OCI-LY7 (cell line): ENCODE results near the gene GPRASP2. TPM values are rescaled to one million over a fixed set of nuclear protein-coding genes. Genes with fewer than 3 reads are reported as not detected.

ENCODE experiments used
- BruUV-seq: library from RNA; stranded (reverse); fragments of 400-500 nt; replicated peaks from 2 replicates; lab custom pipeline; 2021; lab: Mats Ljungman, UMichigan
- CTCF ChIA-PET: fragments of 300-600 bp; sonication (Branson Sonifier 250); formaldehyde crosslinking; loops from one replicate; lab custom pipeline; 2022; ENCODE audit warnings: antibody characterized with exemption; ENCODE audit not compliant: unreplicated experiment; lab: Charles Lee
- POLR2A ChIA-PET: fragments of 300-600 bp; sonication (Branson Sonifier 250); formaldehyde crosslinking; loops from one replicate; lab custom pipeline; 2022; ENCODE audit warnings: antibody characterized with exemption; lab: Charles Lee
- DNase-seq: peaks from one replicate; pipeline ENCODE4 v3.0.0-alpha.2; 2015; ENCODE audit warnings: low spot score
- H2AFZ ChIP-seq: fragments of 200-600 bp; sonication (generic), shearing (Covaris generic); 2 replicates; pipeline ENCODE4 v1.6.1; 2014; ENCODE audit warnings: mild to moderate bottlenecking, antibody characterized with exemption, low read length, moderate library complexity
- H3K27ac ChIP-seq: fragments of 200-600 bp; sonication (generic); 2 replicates; pipeline ENCODE4 v1.5.1; 2014; ENCODE audit warnings: mixed run types, low read depth, mild to moderate bottlenecking, moderate library complexity, low read length, inconsistent platforms; ENCODE audit not compliant: poor library complexity, severe bottlenecking
- H3K36me3 ChIP-seq: fragments of 200-600 bp; sonication (generic); 2 replicates; pipeline ENCODE4 v1.6.1; 2014; ENCODE audit warnings: mild to moderate bottlenecking, antibody characterized with exemption, low read length, moderate library complexity, mixed read lengths; ENCODE audit not compliant: insufficient read depth
- H3K4me1 ChIP-seq: fragments of 200-600 bp; sonication (generic); 2 replicates; pipeline ENCODE4 v1.5.1; 2014; ENCODE audit warnings: mild to moderate bottlenecking, low read length; ENCODE audit not compliant: insufficient read depth, poor library complexity, severe bottlenecking
- H3K4me2 ChIP-seq: fragments of 200-600 bp; sonication (generic); 2 replicates; pipeline ENCODE4 v1.6.1; 2014; ENCODE audit warnings: mild to moderate bottlenecking, low read length
- H3K4me3 ChIP-seq: fragments of 200-600 bp; sonication (generic); 2 replicates; pipeline ENCODE4 v1.5.1; 2014; ENCODE audit warnings: mild to moderate bottlenecking, low read depth, low read length; ENCODE audit not compliant: poor library complexity, severe bottlenecking
- H3K79me2 ChIP-seq: fragments of 200-600 bp; sonication (generic); 2 replicates; pipeline ENCODE4 v1.6.1; 2016; ENCODE audit warnings: low read depth, mild to moderate bottlenecking, low read length, moderate library complexity, mixed read lengths; ENCODE audit not compliant: insufficient read depth
- H3K9me2 ChIP-seq: fragments of 200-600 bp; sonication (generic); 2 replicates; pipeline ENCODE4 v1.6.1; 2016; ENCODE audit warnings: mild to moderate bottlenecking, low read length, mixed read lengths; ENCODE audit not compliant: insufficient read depth
- H3K9me3 ChIP-seq: fragments of 200-600 bp; sonication (generic); 2 replicates; pipeline ENCODE4 v1.6.1; 2014; ENCODE audit warnings: mild to moderate bottlenecking, mixed run types, low read length, mixed read lengths
- H4K20me1 ChIP-seq: fragments of 200-600 bp; sonication (generic); 2 replicates; pipeline ENCODE4 v1.6.1; 2014; ENCODE audit warnings: mild to moderate bottlenecking, antibody characterized with exemption, low read length, moderate library complexity, mixed read lengths; ENCODE audit not compliant: insufficient read depth
- EZH2phosphoT487 ChIP-seq: fragments of 200-600 bp; sonication (generic); IDR thresholded peaks from 2 replicates; pipeline ENCODE4 v1.6.1; 2018; ENCODE audit warnings: low read depth, borderline replicate concordance, mild to moderate bottlenecking, mixed run types, antibody characterized with exemption, low read length, moderate library complexity, mixed read lengths
- intact Hi-C: fragments of 100-400 bp; cut with micrococcal nuclease; formaldehyde crosslinking; loops from one replicate; pipeline ENCODE4 v1.10.0; 2022; ENCODE audit not compliant: unreplicated experiment
- total RNA-seq, 2 experiments: library from RNA; depleted of rRNA in 1 of 2; stranded (reverse); fragments of >200 nt in 1 of 2; shearing (Covaris generic) in 1 of 2; gene quantifications; 2 replicates each; pipeline ENCODE4 v1.2.3, GENCODE V29; 2014 to 2022
- TF ChIP-seq, protein P1 (sequence below): fragments of 200-600 bp; sonication (generic); conservative IDR thresholded peaks from 2 replicates; pipeline ENCODE4 v1.5.1; 2014; ENCODE audit warnings: mild to moderate bottlenecking, antibody characterized with exemption, low read length, moderate library complexity, mixed read lengths

Gene GPRASP2
- total RNA-seq, 2 experiments from 2014 or later: 0.28 TPM; not detected in 1

DNA sequence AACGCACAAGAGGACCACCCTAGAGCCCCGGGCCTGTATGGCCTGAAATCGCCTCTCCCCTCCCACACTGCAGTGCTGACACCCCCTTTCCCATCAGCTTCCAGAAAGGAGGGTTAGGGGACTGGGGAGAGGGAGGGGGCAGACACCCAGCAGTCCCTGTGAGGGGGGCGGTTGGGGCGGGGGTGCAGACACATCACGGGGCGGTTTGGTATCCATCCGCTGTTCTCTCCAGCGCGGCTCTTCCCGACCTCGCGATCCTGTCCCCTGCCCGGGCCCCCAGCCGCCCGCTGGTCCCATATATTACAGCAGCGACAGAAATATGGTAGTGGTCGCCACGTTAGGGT, 404 bp upstream of the GPRASP2 start:
- no peaks in the 10 kb centered on the region for H4K20me1 ChIP-seq
- no TSS peak for BruUV-seq
- no peak overlapping the region for H3K4me2 ChIP-seq
- no peak overlapping the region for H3K4me3 ChIP-seq
- no peaks in the 10 kb centered on the region for H3K36me3 ChIP-seq
- H3K9me3 ChIP-seq: no peaks in the 10 kb centered on the region
- intact Hi-C loops: no loop called here
- H2AFZ ChIP-seq: no peak overlapping the region
- ChIA-PET CTCF (no interaction called here), POLR2A (no interaction called here)
- no peak for DNase-seq
- H3K4me1 ChIP-seq: no peaks in the 10 kb centered on the region
- H3K79me2 ChIP-seq: no peaks in the 10 kb centered on the region
- H3K9me2 ChIP-seq: no peaks in the 10 kb centered on the region
- no peak overlapping the region for H3K27ac ChIP-seq
- TF ChIP-seq, protein P1, sequence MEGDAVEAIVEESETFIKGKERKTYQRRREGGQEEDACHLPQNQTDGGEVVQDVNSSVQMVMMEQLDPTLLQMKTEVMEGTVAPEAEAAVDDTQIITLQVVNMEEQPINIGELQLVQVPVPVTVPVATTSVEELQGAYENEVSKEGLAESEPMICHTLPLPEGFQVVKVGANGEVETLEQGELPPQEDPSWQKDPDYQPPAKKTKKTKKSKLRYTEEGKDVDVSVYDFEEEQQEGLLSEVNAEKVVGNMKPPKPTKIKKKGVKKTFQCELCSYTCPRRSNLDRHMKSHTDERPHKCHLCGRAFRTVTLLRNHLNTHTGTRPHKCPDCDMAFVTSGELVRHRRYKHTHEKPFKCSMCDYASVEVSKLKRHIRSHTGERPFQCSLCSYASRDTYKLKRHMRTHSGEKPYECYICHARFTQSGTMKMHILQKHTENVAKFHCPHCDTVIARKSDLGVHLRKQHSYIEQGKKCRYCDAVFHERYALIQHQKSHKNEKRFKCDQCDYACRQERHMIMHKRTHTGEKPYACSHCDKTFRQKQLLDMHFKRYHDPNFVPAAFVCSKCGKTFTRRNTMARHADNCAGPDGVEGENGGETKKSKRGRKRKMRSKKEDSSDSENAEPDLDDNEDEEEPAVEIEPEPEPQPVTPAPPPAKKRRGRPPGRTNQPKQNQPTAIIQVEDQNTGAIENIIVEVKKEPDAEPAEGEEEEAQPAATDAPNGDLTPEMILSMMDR: no peak
- no peak for TF ChIP-seq EZH2phosphoT487

DNA sequence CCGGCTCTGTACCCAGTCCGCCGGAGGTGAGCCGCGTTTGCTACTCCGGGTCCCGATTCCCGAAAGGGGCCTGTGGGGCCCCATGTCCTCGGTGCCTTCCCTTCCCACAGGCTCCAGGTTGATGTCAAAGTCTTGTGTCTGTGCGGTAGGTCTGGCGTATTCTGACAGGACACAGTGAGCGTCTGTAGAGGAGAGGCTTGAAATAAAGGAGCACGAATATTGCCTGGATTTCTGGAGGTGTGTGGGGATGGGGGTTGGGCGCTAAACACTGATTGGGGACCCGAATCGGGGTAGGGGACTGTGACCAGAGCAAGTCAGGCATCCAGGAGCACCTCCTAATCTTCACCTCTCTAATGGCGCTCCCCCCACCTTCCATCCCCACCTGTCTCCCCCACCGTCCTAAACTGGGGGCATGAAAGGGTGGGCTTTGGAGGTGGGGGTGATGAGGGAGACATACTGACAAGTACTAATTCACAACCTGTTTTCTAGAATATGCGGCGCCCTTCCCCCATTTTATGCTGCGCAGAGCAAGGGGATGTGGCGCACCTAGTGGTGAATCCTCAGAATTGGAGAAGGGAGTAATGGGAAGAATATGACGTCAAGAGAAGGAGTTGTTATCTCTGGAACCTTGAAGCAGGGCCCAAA, 855 bp downstream of the GPRASP2 start:
- no peak overlapping the region for H2AFZ ChIP-seq

DNA sequence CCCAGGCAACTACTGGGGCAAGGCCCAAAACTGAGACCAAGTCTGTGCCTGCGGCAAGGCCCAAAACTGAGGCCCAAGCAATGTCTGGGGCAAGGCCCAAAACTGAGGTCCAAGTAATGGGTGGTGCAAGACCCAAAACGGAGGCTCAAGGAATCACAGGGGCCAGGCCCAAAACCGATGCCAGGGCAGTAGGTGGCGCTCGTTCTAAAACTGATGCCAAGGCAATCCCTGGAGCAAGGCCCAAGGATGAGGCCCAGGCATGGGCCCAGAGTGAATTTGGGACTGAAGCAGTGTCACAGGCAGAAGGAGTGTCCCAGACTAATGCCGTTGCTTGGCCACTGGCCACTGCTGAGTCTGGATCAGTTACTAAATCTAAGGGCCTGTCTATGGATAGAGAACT, 2.7 kb downstream of the GPRASP2 start:
- no peaks in the 10 kb centered on the region for H3K4me1 ChIP-seq
- intact Hi-C loops: no loop called here
- no peak for TF ChIP-seq EZH2phosphoT487
- TF ChIP-seq, protein P1: no peak
- H3K4me3 ChIP-seq: no peak overlapping the region
- H3K9me3 ChIP-seq: no peaks in the 10 kb centered on the region
- H2AFZ ChIP-seq: no peak overlapping the region
- DNase-seq: no peak
- ChIA-PET CTCF (no interaction called here), POLR2A (no interaction called here)
- no peak overlapping the region for H3K27ac ChIP-seq
- no peaks in the 10 kb centered on the region for H3K36me3 ChIP-seq
- H3K4me2 ChIP-seq: no peak overlapping the region
- H3K79me2 ChIP-seq: no peaks in the 10 kb centered on the region
- no TSS peak for BruUV-seq
- no peaks in the 10 kb centered on the region for H4K20me1 ChIP-seq
- H3K9me2 ChIP-seq: no peaks in the 10 kb centered on the region

More for the DNA sequence above, 855 bp downstream of the GPRASP2 start:
- H3K27ac ChIP-seq: no peak overlapping the region
- H3K4me3 ChIP-seq: no peak overlapping the region
- no peaks in the 10 kb centered on the region for H3K9me3 ChIP-seq
- BruUV-seq: no TSS peak
- no peak overlapping the region for H3K4me2 ChIP-seq
- no peaks in the 10 kb centered on the region for H3K36me3 ChIP-seq
- no peak for TF ChIP-seq EZH2phosphoT487
- TF ChIP-seq, protein P1: no peak
- H3K79me2 ChIP-seq: no peaks in the 10 kb centered on the region
- DNase-seq: no peak
- no peaks in the 10 kb centered on the region for H3K9me2 ChIP-seq
- CTCF ChIA-PET: no interaction called here
- intact Hi-C loops: no loop called here
- H3K4me1 ChIP-seq: no peaks in the 10 kb centered on the region
- no peaks in the 10 kb centered on the region for H4K20me1 ChIP-seq
- POLR2A ChIA-PET: no interaction called here
